Mucosa of descending colon (tissue), 3 donors: ENCODE results near the gene FAM227B. TPM values are rescaled to one million over a fixed set of nuclear protein-coding genes. Genes with fewer than 3 reads are reported as not detected.

Experiments used
- ATAC-seq: fragments of 200-7000 bp; cut with Tn5 transposase; one replicate; pipeline ENCODE4 v1.9.1; 2020; ENCODE audit warnings: mild to moderate bottlenecking, moderate library complexity
- DNase-seq, 3 donors: peaks; one replicate each; pipeline ENCODE4 v3.0.0-alpha.2; 2020
- H3K36me3 ChIP-seq: fragments of 200-600 bp; one replicate; pipeline ENCODE4 v1.8.0; 2021; ENCODE audit warnings: low read depth, mild to moderate bottlenecking
- H3K4me1 ChIP-seq: fragments of 200-600 bp; one replicate; pipeline ENCODE4 v1.8.0; 2021; ENCODE audit warnings: low read depth, mild to moderate bottlenecking
- H3K4me3 ChIP-seq: fragments of 200-600 bp; one replicate; pipeline ENCODE4 v1.8.0; 2021; ENCODE audit warnings: mild to moderate bottlenecking
- H3K9me3 ChIP-seq: fragments of 200-600 bp; one replicate; pipeline ENCODE4 v1.8.0; 2021; ENCODE audit warnings: mild to moderate bottlenecking
- CTCF ChIP-seq: fragments of 200-600 bp; IDR thresholded peaks from one replicate; pipeline ENCODE4 v1.8.0; 2022; ENCODE audit warnings: antibody characterized with exemption, mild to moderate bottlenecking
- intact Hi-C, 2 donors: fragments of 100-400 bp; cut with DNase I in 1 of 2; cut with micrococcal nuclease in 1 of 2; formaldehyde crosslinking; loops; one replicate each; pipeline versions ENCODE4 v1.11.0 to v1.11.1; 2022; cut with DNase I, micrococcal nuclease
- total RNA-seq, 3 donors: library from RNA; stranded (reverse); fragmentation: NEBNext Ultra II Directional in 2 of 3; extraction: Animal tissue kit (Norgen Biotek cat#: 25700) in 2 of 3; gene quantifications; one replicate each; pipeline versions ENCODE4 v1.2.1 to v1.2.4, GENCODE V29; 2021 to 2023
- donor health status: DM: no; HTN: no; CAD: no; lungs with moderate emphysema.
- donor health status: DM: no; HTN: no; CAD: no.
- donor health status: DM: no; HTN: yes; CAD: no.

Gene FAM227B
- total RNA-seq, 3 donors from 2014 or later: 2.2 to 7.6 (median 3.6) TPM

GRCh38 chr15:49279521-49280456 lies 340.8 kb downstream of the FAM227B start:
- Histone ChIP-seq H3K9me3 (no peaks in the 10 kb centered on the region), H3K4me3 (no peak overlapping the region), H3K4me1 (no peaks in the 10 kb centered on the region), H3K36me3 (no peaks in the 10 kb centered on the region)
- intact Hi-C loops: no loop called here
- no peak for ATAC-seq
- no peak for DNase-seq
- TF ChIP-seq CTCF: no peak

- Histone ChIP-seq H3K4me1 (no peaks in the 10 kb centered on the region), H3K36me3 (no peaks in the 10 kb centered on the region), H3K4me3 (no peak overlapping the region), H3K9me3 (no peaks in the 10 kb centered on the region)
- intact Hi-C loops: no loop called here
- ATAC-seq (no peak), DNase-seq (no peak)
- TF ChIP-seq CTCF: no peak
Measured at GRCh38 chr15:49278751-49279150, 341.9 kb downstream of the FAM227B start.

Other genes starting within 250 kb of the FAM227B start
- gene FGF7, start 197.6 kb downstream of the FAM227B start, total RNA-seq: 10 to 100 TPM in 2 of 3 donors, 1 to 10 TPM in 1; 2.6 to 46.7 (median 13.4) TPM
- gene DTWD1, start 230 bp upstream of the FAM227B start, total RNA-seq: 10 to 100 TPM; 19.4 to 39.2 (median 22.7) TPM